ENCODE measurements around the gene ADCY9.
"Not testable (repeated sequence)": the region's sequence is repeated elsewhere in the genome, so short reads cannot be mapped to it uniquely, and the experiment has no call there.

The ADCY9 gene

DNA sequence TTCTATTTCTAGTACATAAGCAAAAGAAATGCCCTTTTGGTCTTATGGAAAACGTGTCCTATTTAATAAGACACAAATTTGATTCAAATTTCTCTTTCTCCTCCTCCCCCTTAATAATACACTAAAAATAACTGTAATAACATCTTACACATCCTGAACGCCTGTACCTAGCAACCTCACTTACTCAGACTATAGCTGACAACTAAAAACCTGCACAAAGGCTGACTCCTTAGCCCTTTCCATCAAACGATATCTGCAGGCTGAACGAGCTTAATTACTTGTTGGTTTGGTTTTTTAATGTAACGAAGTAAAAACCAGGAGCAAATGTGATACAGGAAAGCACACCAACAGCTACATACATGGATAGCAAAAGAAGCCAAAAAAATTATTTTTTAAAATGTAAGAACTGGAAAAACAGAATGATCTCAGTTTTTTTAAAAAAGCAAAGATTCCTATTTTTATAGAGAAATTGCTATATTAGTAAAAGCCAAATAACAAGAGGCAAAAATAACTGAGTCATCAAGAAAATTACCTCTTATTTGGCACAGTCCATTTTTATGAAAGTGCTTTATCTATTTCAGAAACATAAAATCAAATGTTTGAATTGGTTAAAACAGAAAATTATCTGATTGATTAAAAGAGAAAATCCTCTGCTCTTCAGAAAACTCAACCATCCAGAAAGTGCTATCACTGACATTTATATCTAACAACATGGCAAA lies 23.5 kb downstream of the ADCY9 start:
- DNase-seq, result no peak

DNA sequence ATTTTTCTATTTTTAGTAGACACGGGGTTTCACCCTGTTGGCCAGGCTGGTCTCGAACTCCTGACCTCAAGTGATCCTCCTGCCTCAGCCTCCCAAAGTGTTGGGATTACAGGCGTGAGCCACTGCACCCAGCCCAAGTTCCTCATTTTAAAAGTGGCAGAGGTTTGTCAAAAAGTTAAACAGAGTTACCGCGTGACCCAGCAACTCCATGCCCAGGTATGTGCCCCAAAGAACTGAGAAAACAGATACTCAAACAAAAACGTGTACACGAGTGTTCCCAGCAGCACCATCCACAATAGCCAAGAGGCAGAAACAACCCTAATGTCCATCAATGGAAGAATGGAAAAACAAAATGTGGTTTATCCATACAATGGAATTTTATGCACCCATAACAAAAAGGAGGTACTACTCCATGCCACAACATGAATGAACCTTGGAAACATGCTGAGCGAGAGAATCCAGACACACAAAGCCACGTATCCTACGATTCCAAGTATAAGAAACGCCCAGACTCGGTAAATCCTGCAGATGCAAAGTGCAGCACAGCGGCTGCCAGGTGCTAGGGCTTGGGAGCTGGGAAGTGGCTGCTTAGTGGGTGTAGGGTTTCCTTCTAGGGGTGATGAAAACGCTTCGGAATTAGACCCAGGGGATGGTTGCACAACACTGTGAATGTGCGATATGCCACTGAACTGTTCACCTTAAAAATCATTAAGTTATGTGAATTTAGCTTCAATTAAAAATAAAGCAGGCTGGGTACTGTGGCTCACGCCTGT lies 24.8 kb downstream of the ADCY9 start:
- DNase-seq, result peak; percentile 41 to 52

DNA sequence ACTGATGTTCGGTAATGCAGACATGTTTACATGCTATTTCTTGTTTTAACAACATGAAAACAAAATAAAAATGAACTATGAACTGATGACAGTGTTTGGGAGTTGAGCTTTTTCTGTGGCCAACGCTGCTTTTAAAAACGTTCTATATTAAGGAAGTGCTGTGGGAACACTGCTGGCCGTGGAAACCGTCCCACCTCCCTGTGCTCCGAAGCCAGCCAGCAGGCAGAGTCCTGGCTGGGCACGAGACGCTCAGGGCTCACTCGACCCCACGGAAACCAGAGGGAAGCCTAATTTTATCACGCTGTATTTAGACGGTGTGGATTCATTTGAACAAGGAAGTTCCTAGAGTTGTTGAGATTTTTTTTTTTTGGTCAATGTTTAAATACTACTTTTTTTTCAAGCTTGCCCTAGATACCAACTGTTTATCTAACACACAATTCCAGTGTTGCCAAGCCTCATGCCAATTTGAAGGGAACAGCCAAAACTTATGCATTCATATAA lies 25.8 kb downstream of the ADCY9 start:
- no peak for DNase-seq

DNA sequence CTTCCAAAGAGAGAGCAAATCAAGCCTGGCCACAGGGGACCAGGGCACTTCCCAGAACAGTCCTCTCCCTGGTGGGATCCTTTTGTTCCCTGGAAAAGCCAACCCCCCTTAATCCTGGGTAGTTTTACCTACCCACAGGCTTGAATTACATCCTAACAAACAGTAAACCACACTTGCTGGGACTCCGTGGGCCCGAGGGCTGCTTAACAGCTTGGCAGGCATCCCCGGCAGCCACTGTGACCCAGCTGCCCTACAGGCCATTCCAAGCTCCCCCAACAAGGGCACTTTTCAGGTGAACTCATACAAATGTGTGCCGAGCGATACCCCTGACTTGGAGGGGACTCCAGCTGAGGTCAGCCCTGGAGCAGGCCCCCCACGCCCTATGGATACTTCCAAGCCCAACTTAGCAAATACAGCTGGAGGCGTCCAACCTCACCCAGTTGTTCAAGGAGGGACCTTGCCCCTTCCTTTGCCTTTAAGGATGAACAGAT lies 26.4 kb downstream of the ADCY9 start:
- no peak for DNase-seq

DNA sequence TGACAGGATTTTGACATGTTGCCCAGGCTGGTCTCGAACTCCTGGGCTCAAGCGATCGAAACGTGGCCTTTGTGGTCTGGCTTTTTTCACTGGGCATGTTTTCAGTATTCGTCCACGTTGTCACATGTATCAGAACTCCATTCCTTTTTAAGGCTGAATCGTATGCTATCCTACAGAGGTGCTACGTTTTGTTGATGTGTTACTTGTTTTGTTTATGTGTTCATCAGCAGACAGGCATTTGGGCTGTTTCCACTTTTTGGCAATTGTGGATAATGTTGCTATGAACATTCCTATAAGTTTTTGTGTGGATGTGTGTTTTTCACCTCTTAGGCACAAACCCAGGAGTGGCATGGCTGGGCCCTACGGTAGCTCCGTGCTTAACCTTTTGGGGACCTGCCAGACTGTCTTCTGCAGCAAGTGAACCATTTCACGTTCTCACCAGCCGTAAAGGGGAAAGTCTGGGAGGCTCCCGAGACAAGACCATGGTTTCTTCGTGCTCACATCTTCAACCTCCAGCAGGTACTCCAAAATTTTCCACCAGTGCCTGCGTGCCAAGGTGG lies 26.9 kb downstream of the ADCY9 start:
- DNase-seq, result no peak

DNA sequence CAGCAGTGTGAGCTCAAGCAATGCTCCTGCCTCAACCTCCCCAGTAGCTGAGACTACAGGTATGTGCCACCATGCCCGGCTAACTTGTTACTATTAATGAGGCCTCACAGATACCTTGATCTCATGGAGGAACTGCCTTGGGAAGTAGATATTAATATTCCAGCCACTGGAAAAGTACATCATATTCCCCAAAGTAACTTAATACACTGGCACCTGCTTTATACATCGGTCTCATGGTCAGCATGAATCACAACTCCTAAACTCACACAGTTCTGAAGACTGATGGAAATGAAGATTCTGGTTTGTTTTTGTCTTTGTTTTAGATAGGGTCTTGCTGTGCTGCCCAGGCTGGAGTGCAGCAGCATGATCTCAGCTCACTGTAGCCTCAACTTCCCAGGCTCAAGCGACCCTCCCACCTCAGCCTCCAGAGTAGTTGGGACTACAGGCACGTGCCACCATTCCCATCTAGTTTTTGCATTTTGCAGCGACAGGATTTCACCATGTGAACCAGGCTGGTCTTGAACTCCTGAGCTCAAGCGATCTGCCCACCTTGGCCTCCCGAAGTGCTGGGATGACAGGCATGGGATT lies 28.2 kb downstream of the ADCY9 start:
- no peak for DNase-seq

DNA sequence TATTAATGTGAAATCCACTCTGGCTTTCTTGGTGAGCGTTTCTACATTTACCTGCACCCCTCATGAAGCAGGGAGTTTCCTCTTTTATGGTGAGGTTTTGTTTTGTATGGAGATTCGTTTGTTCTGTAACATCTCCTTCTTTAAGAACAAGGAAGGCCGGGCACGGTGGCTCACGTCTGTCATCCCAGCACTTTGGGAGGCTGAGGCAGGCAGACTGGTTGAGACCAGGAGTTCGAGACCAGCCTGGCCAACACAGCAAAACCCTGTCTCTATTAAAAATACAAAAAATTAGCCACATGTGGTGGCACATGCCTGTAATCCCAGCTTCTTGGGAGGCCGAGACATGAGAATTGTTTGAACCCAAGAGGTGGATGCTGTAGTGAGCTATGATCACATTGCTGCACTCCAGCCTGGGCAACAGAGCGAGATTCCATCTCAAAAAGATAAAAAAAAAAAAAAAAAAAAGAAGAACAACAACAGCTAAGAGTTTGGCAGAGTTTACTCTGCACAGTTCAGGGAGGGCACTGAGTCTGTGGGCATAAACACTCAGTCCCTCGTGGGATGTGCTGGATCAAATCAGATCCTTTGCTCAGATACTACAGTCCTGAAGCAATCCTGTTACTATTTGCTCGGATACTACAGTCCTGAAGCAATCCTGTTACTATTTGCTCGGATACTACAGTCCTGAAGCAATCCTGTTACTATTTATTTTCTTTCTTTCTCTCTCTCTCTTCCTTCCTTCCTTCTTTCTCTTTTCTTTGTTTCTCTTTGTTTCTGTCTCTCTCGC lies 28.9 kb downstream of the ADCY9 start:
- DNase-seq, result no peak

DNA sequence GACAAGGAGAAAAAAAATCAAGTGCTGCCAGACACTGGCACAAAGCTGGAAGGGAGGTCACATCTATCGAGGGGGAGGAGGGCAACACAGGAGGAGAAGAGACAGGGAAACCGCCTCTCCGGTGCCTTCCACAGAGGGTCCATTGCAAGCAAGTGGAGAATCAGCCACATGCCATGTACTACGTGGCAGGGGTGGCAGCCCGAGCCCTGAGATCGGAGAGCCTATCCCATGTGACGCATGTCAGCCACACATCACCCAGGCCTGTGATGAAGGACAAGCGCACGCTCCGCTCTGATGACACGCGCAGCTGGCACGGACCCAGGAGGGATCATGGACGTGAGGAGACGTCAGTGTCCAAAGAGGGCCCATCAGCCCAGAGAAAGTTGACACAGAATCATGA lies 30.1 kb downstream of the ADCY9 start:
- no peak for DNase-seq

DNA sequence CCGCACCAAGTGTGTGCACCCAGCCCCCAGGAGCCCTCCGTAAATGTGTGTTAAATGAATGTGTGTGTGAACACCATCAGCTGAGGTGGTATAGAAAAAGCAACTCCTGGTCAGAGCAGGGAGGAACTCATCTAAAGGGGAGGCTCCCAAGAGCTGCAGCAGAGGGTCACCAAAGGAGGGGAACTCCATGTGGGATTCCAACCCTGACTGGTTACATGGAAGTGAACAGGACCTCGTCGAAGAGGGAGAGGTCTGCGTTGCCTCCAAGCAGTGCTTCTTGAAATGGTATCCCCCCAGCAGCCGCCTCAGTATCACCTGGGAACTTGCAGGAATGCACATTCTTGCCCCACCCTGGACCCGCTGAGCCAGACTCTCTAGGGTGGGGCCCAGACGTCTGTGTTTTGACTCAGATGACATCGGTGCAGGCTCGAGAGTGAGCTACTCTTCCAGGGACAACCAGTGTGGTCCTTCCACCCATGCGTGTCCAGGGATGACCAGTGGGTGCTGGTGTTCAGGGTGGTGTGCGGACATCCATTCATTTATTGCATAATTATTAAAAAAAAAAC lies 30.8 kb downstream of the ADCY9 start:
- no peak for DNase-seq

DNA sequence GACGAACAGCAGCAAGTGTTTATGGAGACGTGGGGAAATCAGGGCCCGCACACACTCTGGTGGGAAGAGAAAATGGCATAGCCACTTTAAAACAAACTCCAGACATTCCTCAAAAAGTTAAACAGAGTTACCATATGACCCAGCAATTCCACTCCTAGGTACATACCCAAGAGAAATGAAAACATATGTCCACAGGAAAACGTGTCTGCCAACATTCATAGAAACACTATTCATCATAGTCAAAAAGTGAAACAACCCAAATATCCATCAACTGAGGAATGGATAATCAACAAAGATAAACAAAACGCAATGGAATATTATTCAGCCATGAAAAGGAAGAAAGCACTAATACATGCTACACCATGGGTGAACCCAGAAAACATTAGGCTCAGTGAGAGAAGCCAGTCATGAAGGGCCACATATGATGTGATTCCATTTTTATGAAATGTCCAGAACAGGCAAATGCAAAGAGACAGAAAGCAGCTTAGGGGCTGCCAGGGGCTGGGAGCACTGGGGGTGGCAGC lies 32.8 kb downstream of the ADCY9 start:
- no peak for DNase-seq

DNA sequence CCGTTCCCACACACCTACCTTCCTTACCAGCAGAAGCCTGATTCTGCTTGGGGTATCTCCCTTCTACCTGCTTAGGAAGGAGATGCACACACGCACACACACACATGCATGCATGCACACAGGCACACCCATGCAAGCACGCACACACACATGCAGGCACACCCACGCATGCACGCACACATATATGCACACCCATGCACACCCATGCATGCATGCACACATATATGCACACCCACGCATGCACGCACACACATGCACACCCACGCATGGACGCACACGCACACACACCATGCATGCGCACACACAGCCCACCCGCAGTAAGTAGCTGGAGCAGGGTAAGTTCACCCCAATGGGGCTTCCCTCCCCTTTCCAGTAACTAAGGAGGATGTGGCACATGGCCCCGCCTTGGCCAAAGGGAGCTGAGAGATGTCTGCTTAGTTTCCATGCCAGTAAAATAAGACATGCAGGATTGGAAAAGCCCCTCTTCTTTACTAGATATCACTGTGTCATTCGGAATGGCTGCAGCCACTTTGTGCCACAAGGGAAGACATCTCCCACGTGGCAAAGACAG lies 33.7 kb downstream of the ADCY9 start:
- DNase-seq, result no peak

DNA sequence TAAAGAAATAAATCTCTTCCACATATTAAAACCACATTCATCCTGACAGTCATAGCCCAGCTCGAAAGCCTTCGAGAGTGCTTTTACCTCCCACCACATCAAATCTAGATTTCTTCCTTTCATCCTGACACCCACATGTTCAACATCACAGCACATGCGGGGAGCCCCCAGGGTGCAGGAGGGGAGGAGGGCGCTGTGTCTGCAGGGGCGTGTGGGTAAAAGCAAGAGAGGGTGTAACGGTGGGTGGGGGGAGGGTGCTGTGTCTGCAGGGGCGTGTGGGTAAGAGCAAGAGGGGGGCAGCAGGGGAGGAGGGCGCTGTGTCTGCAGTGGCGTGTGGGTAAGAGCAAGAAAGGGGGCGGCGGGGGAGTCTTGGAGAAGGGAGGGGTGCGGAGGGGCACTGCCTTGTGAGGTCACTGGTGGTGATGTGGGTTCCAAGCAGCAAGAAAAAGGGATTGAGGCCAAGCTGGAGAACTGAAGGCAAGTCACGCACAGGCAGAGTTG lies 34.7 kb downstream of the ADCY9 start:
- no peak for DNase-seq

DNA sequence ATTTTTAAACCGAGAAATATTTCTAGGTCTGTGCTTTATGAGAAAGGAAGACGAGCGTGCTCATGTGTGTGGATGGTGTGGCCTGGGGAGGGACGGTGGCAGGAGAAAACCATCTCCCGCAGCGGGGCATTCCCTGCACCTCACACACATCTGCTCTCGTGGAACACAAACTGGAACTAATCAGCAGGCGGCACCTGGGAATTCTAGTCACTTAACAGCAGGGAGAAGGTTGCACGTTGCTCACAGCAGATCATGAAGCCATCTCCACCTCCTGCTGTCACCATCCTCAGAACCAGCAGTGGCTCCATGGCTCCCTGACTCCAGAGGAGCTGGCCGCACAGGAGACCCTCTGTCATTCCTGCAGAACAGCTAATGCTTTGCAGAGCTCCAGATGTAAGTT lies 35.2 kb downstream of the ADCY9 start:
- no peak for DNase-seq

DNA sequence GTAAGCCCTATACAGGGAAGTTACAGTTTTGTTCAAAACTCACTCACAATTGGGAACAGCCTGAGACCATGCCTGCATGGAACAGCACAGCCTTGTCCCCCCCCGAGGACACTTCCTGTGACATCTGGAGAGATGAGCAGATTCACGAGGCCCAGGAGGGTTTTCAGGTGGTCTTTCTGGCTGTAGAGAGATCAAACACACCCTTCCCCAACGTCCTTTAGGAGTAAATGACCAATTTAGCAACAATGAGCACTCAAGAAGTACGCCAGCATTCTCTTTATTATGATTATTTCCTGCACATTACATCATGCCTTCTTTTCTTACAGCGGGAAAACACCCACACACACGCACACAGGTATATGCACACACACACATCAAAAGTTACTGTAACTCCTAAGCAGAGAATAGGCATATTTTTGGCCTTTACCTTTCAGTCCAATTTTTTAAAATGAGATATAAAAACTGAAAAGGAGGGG lies 39.0 kb downstream of the ADCY9 start:
- no peak for DNase-seq

DNA sequence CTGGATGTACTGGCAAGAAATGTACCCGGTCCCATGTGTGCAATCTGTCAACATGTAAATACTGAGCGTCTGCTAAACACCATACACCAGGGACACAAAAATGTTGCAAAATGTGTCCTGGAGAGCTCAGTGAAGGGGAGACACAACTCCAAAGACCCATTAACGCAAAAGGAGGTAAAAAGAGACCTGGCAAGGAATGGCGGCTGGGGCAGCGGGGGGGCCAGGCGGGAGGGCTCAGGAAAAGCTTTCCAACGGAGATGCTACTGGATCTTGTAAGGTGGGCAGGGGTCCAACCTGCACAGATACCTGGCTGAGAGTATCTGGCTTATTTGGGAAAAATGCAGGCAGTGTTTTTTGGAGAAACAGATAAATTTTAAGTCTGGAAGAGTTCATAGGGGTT lies 40.7 kb downstream of the ADCY9 start:
- no peak for DNase-seq

DNA sequence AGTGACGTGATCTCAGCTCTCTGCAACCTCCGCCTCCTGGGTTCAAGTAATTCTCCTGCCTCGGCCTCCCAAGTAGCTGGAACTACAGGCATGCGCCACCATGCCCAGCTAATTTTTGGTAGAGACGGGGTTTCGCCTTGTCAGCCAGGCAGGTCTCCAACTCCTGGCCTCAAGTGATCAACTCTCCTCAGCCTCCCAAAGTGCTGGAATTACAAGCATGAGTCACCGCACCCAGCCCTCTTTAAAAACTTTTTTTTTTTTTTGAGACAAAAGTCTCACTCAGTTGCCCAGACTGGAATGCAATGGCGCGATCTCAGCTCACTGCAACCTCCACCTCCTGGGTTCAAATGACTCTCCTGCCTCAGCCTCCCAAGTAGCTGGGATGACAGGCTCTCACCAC lies 43.1 kb downstream of the ADCY9 start:
- DNase-seq, result not testable (repeated sequence)

DNA sequence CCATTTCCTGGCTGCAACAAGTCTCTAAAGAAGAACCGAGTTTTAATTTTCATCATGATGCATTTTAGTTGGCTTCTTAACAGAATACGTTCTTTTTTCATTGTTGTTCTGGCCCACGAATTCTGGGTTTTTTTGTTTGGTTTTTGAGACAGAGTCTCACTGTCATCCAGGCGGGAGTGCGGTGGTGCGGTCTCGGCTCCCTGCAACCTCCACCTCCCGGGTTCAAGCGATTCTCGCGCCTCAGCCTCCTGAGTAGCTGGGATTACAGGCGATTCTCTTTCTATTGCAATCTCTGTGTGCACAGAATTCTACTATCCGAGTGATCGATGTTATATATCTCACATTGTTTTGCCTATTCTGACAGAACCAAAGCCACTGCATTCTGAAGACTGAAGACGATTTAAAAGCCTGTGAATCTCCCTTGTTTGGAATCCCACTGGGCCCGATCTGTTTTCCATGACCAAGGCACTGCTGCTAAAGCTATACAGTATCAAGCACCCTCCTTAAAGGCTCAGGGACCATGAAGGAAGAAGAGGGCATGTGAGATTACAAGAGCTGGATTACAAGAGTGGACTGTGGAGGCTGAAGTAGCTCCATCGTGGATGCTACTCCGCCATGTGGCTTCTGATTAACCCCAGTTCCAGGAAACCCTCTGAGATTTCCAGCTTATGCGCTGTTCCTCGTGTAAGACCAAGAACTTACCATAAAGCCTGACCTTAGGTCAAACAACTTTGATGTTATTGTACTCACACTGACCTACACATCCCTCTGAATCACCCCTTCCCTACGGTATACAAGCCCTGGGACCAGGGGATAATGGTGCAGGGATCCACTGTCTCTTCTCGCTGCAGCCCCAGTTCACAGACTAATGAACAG lies 44.3 kb downstream of the ADCY9 start:
- peak in 1 of 2 experiments; percentile 49 for DNase-seq

DNA sequence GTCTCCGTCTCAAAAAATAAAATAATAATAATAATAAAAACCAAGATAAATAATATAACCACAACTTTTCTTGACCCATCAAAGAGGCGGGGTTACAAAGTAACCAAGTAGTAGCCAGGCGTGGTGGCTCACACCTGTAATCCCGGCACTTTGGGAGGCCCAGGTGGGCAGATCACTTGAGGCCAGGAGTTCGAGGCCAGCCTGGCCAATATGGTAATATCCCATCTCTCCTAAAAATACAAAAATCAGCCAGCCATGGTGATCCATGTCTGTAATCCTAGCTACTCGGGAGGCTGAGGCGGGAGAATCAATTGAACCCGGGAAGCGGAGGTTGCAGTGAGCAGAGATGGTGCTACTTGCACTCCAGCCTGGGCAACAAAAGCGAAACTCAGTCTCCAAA lies 45.3 kb downstream of the ADCY9 start:
- no peak for DNase-seq

DNA sequence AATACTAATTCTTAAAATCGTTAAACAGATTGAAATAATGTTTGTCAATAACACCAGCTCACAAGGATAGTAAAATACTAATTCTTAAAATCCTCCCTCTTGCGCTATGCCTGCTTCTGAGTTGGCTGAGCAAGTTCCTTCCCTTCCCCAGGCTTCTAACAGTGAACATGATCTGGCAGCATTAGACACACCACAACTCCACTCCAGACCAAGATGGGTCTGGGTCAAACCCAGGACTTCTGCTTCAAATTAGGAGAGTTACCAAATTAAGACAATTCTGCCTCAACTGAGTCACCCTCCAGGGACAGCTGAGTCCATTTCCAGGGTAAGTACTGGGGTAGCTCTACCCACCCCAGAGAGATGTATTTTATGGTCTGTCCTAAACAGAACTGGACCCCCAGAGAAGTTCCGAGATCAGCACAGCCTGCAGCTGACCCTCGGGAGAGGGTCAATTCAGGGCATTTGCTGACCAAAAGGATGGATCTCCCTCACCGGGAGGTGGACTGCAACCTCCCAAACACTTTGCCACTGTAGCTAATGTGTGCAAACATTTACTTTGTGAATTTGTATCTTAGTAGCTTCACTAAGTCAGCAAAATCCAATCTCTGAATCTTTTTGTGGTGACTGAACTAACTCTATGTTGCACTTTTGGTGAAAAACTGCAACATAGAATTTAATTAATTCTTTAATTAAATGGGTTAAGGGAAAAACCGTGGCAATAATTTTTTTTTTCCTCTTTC lies 48.8 kb downstream of the ADCY9 start:
- DNase-seq, result no peak

DNA sequence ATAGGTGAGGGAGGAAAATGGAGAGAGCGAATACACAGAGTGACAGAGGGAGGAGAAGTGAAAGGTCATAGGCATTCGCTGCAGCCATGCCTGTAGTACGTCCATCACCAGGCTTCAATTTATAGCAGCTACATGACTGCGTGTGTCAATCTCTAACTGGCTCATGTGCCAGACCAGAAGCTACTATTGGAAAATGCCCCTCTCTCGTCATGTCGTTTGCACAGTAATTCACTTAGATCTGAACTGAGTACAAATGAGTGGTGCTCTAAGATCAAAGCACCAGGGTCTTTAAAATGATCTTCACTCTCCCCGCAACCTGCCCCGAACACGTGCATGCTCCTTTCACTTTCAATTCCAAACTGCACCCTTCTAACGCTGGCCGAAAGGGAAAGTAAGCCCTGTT lies 51.3 kb downstream of the ADCY9 start:
- no peak for DNase-seq
